T-helper 17 cell (primary cell): ENCODE data around the gene EDIL3. TPM values are rescaled to one million over a fixed set of nuclear protein-coding genes. Genes with fewer than 3 reads are reported as not detected.
"Not testable (repeated sequence)": the region's sequence is repeated elsewhere in the genome, so short reads cannot be mapped to it uniquely, and the experiment has no call there.

ENCODE experiments used
- ATAC-seq: fragments of 150-1000 bp; cut with Tn5 transposase; 2 replicates; pipeline ENCODE4 v1.10.0; 2021; ENCODE audit warnings: mild to moderate bottlenecking, moderate library complexity
- DNase-seq, 3 donors: peaks; one replicate each; pipeline versions ENCODE4 v3.0.0 to v3.0.0-alpha.2; 2020 to 2021
- H3K9me3 ChIP-seq: one replicate; pipeline ENCODE4 v1.7.0; 2013; ENCODE audit warnings: low read length, mild to moderate bottlenecking; ENCODE audit not compliant: control insufficient read depth, poor library complexity, severe bottlenecking
- H3K27ac Mint-ChIP-seq: one replicate; pipeline ENCODE4 v1.8.0; 2022; ENCODE audit warnings: mild to moderate bottlenecking, moderate library complexity, mixed read lengths
- H3K27me3 Mint-ChIP-seq: one replicate; pipeline ENCODE4 v1.8.0; 2022; ENCODE audit warnings: mixed read lengths
- H3K36me3 Mint-ChIP-seq: one replicate; pipeline ENCODE4 v1.8.0; 2022; ENCODE audit warnings: low read depth, mixed read lengths
- H3K4me1 Mint-ChIP-seq: one replicate; pipeline ENCODE4 v1.8.0; 2022; ENCODE audit warnings: mild to moderate bottlenecking, mixed read lengths
- H3K4me3 Mint-ChIP-seq: one replicate; pipeline ENCODE4 v1.8.0; 2022; ENCODE audit warnings: mild to moderate bottlenecking, moderate library complexity, mixed read lengths
- total RNA-seq, 4 donors: library from RNA in 2 of 4; stranded (reverse) in 2 of 4; gene quantifications; one replicate each; pipeline ENCODE4 v1.2.3 and lab custom pipeline; 2022 to 2026

The EDIL3 gene
- total RNA-seq, 2 donors from 2014 or later: not detected

GRCh38 chr5:84080908-84081307 lies 303.8 kb downstream of the EDIL3 start:
- H3K9me3 ChIP-seq: no peaks in the 10 kb centered on the region
- no peaks in the 10 kb centered on the region for H3K27me3 Mint-ChIP-seq
- DNase-seq: no peak
- H3K36me3 Mint-ChIP-seq: no peaks in the 10 kb centered on the region
- no peak overlapping the region for H3K4me3 Mint-ChIP-seq
- ATAC-seq: no peak
- no peaks in the 10 kb centered on the region for H3K4me1 Mint-ChIP-seq
- H3K27ac Mint-ChIP-seq: no peak overlapping the region

GRCh38 chr5:84072339-84072738 lies 312.3 kb downstream of the EDIL3 start:
- ATAC-seq: no peak
- no peaks in the 10 kb centered on the region for H3K4me1 Mint-ChIP-seq
- no peak for DNase-seq
- no peak overlapping the region for H3K27ac Mint-ChIP-seq
- H3K36me3 Mint-ChIP-seq: no peaks in the 10 kb centered on the region
- H3K4me3 Mint-ChIP-seq: no peak overlapping the region
- no peaks in the 10 kb centered on the region for H3K27me3 Mint-ChIP-seq
- no peaks in the 10 kb centered on the region for H3K9me3 ChIP-seq

GRCh38 chr5:84069608-84070179 lies 315.0 kb downstream of the EDIL3 start:
- H3K36me3 Mint-ChIP-seq: no peaks in the 10 kb centered on the region
- no peaks in the 10 kb centered on the region for H3K9me3 ChIP-seq
- no peak for ATAC-seq
- DNase-seq: no peak
- no peak overlapping the region for H3K27ac Mint-ChIP-seq
- no peaks in the 10 kb centered on the region for H3K4me1 Mint-ChIP-seq
- H3K27me3 Mint-ChIP-seq: no peaks in the 10 kb centered on the region
- no peak overlapping the region for H3K4me3 Mint-ChIP-seq

GRCh38 chr5:84063041-84063440 lies 321.6 kb downstream of the EDIL3 start:
- Mint-ChIP-seq H3K4me1 (no peaks in the 10 kb centered on the region), H3K36me3 (no peaks in the 10 kb centered on the region), H3K27me3 (no peaks in the 10 kb centered on the region), H3K27ac (no peak overlapping the region), H3K4me3 (no peak overlapping the region)
- no peaks in the 10 kb centered on the region for H3K9me3 ChIP-seq
- no peak for ATAC-seq
- no peak for DNase-seq

GRCh38 chr5:84059672-84060071 lies 325.0 kb downstream of the EDIL3 start:
- no peak overlapping the region for H3K4me3 Mint-ChIP-seq
- H3K27me3 Mint-ChIP-seq: no peaks in the 10 kb centered on the region
- H3K36me3 Mint-ChIP-seq: no peaks in the 10 kb centered on the region
- no peaks in the 10 kb centered on the region for H3K9me3 ChIP-seq
- no peak overlapping the region for H3K27ac Mint-ChIP-seq
- no peaks in the 10 kb centered on the region for H3K4me1 Mint-ChIP-seq
- ATAC-seq (no peak), DNase-seq (no peak)

- H3K27me3 Mint-ChIP-seq: no peaks in the 10 kb centered on the region
- no peaks in the 10 kb centered on the region for H3K36me3 Mint-ChIP-seq
- no peaks in the 10 kb centered on the region for H3K9me3 ChIP-seq
- no peak overlapping the region for H3K4me3 Mint-ChIP-seq
- ATAC-seq: no peak
- no peak for DNase-seq
- no peak overlapping the region for H3K27ac Mint-ChIP-seq
- no peaks in the 10 kb centered on the region for H3K4me1 Mint-ChIP-seq
Observed at GRCh38 chr5:84058561-84058960, 326.1 kb downstream of the EDIL3 start.

GRCh38 chr5:84057211-84057610 lies 327.5 kb downstream of the EDIL3 start:
- Mint-ChIP-seq H3K4me1 (no peaks in the 10 kb centered on the region), H3K27me3 (no peaks in the 10 kb centered on the region), H3K4me3 (no peak overlapping the region), H3K27ac (no peak overlapping the region), H3K36me3 (no peaks in the 10 kb centered on the region)
- no peak for DNase-seq
- no peak for ATAC-seq
- no peaks in the 10 kb centered on the region for H3K9me3 ChIP-seq

GRCh38 chr5:84045964-84046363 lies 338.7 kb downstream of the EDIL3 start:
- H3K27me3 Mint-ChIP-seq: no peaks in the 10 kb centered on the region
- H3K4me3 Mint-ChIP-seq: no peak overlapping the region
- ATAC-seq (no peak), DNase-seq (no peak)
- no peaks in the 10 kb centered on the region for H3K4me1 Mint-ChIP-seq
- no peak overlapping the region for H3K27ac Mint-ChIP-seq
- H3K36me3 Mint-ChIP-seq: no peaks in the 10 kb centered on the region
- H3K9me3 ChIP-seq: no peaks in the 10 kb centered on the region

- H3K9me3 ChIP-seq: no peaks in the 10 kb centered on the region
- DNase-seq (no peak), ATAC-seq (no peak)
- no peak overlapping the region for H3K27ac Mint-ChIP-seq
- H3K27me3 Mint-ChIP-seq: no peaks in the 10 kb centered on the region
- no peaks in the 10 kb centered on the region for H3K36me3 Mint-ChIP-seq
- H3K4me1 Mint-ChIP-seq: no peaks in the 10 kb centered on the region
- no peak overlapping the region for H3K4me3 Mint-ChIP-seq
Observed at GRCh38 chr5:84036842-84037241, 347.8 kb downstream of the EDIL3 start.

- Mint-ChIP-seq H3K36me3 (no peaks in the 10 kb centered on the region), H3K27ac (no peak overlapping the region), H3K27me3 (no peaks in the 10 kb centered on the region), H3K4me3 (no peak overlapping the region), H3K4me1 (no peaks in the 10 kb centered on the region)
- DNase-seq (no peak), ATAC-seq (no peak)
- H3K9me3 ChIP-seq: no peaks in the 10 kb centered on the region
Observed at GRCh38 chr5:84032324-84032723, 352.4 kb downstream of the EDIL3 start.

- DNase-seq (no peak), ATAC-seq (no peak)
- H3K36me3 Mint-ChIP-seq: no peaks in the 10 kb centered on the region
- H3K4me1 Mint-ChIP-seq: no peaks in the 10 kb centered on the region
- H3K4me3 Mint-ChIP-seq: no peak overlapping the region
- H3K27me3 Mint-ChIP-seq: no peaks in the 10 kb centered on the region
- no peak overlapping the region for H3K27ac Mint-ChIP-seq
- H3K9me3 ChIP-seq: no peaks in the 10 kb centered on the region
Observed at GRCh38 chr5:84028093-84028492, 356.6 kb downstream of the EDIL3 start.

GRCh38 chr5:84018521-84018920 lies 366.2 kb downstream of the EDIL3 start:
- not testable (repeated sequence) for H3K9me3 ChIP-seq, DNase-seq, ATAC-seq, H3K36me3 Mint-ChIP-seq, H3K27ac Mint-ChIP-seq, H3K4me1 Mint-ChIP-seq, H3K27me3 Mint-ChIP-seq, H3K4me3 Mint-ChIP-seq

GRCh38 chr5:84017523-84018172 lies 367.0 kb downstream of the EDIL3 start:
- Mint-ChIP-seq H3K36me3 (no peaks in the 10 kb centered on the region), H3K27ac (no peak overlapping the region), H3K4me1 (no peaks in the 10 kb centered on the region), H3K27me3 (no peaks in the 10 kb centered on the region), H3K4me3 (no peak overlapping the region)
- ATAC-seq: no peak
- H3K9me3 ChIP-seq: no peaks in the 10 kb centered on the region
- DNase-seq: no peak

GRCh38 chr5:84016085-84016484 lies 368.6 kb downstream of the EDIL3 start:
- Mint-ChIP-seq H3K4me3 (no peak overlapping the region), H3K36me3 (no peaks in the 10 kb centered on the region), H3K27me3 (no peaks in the 10 kb centered on the region), H3K4me1 (no peaks in the 10 kb centered on the region), H3K27ac (no peak overlapping the region)
- DNase-seq: no peak
- no peak for ATAC-seq
- no peaks in the 10 kb centered on the region for H3K9me3 ChIP-seq
